ENCODE results near the gene CFAP65. TPM values are rescaled to one million over a fixed set of nuclear protein-coding genes. Genes with fewer than 3 reads are reported as not detected.

Gene CFAP65
- total and polyA plus RNA-seq, 2 of the 13 experiments (the other 11 are each of a cell fraction or from before 2014, with no cell fraction given) = 0.05 TPM; not detected in 1

DNA sequence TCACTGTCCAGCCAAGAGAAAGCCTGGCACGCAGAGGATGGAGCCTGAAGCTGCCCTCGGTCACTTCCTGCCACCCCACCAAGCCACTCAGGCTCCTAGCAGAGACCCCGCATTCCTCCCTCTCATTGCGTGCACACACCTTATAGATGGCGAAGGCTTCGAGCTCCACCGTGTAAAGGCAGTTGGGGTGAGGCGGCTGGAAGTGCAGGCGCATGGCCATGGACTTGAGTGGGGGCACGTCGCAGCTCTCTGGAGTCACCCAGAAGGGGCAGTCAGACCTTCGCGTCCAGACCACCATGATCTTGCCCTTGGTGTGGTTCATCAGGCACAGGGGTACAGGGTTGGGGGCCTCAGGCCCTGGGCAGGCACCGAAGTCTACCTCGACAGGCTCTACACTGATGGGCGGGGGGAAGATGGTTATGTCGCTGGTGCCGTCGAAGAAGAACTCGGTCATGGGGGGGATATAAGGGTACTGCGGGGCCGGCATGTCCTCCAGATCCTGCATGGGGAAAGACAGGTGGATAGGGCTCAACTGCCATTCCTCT is 13.7 kb downstream of the CFAP65 start:
- intact Hi-C loops (cut with micrococcal nuclease; ENCODE audit: unreplicated experiment) = loop anchor here (2.0 kb wide), 1 partner anchor 25 kb away; no protein-coding TSS in a partner anchor
- no peak overlapping the region for H3K4me2 ChIP-seq (ENCODE audit: low read depth, low read length)
- H4K20me1 ChIP-seq (ENCODE audit: insufficient read depth, low read length) = peaks cover 17% of the 10 kb centered on the region; the same call in 1 of the 2 replicates
- BruUV-seq (replicated peaks) = no TSS peak
- ChIA-PET POLR2A (no interaction called here), CTCF (ENCODE audit: low intra/inter-chr PET ratio, low total read pairs) (interaction anchor here (1.2 kb wide), 1 partner anchor 127 kb away, joined by 4 read pairs; no protein-coding TSS in a partner anchor)
- TF ChIP-seq ZNF337 (CRISPR knock-in tag; IDR thresholded peaks at IDR 0.05; ENCODE audit: borderline replicate concordance, low read depth) = no peak
- no peak for TF ChIP-seq ZNF704 (CRISPR knock-in tag; IDR thresholded peaks at IDR 0.05; ENCODE audit: borderline replicate concordance)
- TF ChIP-seq BRD4 (CRISPR knock-in tag; IDR thresholded peaks at IDR 0.05) = no peak
- TF ChIP-seq JDP2 (CRISPR knock-in tag; IDR thresholded peaks at IDR 0.05; ENCODE audit: borderline replicate concordance) = no peak
- TF ChIP-seq KLF13 (CRISPR knock-in tag; IDR thresholded peaks at IDR 0.05) = no peak
- TF ChIP-seq ARNTL (CRISPR knock-in tag; IDR thresholded peaks at IDR 0.05) = no peak
- TF ChIP-seq ZNF234 (CRISPR knock-in tag; conservative IDR thresholded peaks at IDR 0.05) = no peak
- TF ChIP-seq ELF3 (CRISPR knock-in tag; IDR thresholded peaks at IDR 0.05) = no peak
- no peak for TF ChIP-seq PAX8 (CRISPR knock-in tag; IDR thresholded peaks at IDR 0.05; ENCODE audit: borderline replicate concordance)
- no peak for TF ChIP-seq SOX6 (IDR thresholded peaks at IDR 0.05)
- no peak for TF ChIP-seq SOX6 (CRISPR knock-in tag; IDR thresholded peaks at IDR 0.05)
- no peak for TF ChIP-seq ZSCAN21 (CRISPR knock-in tag; IDR thresholded peaks at IDR 0.05; ENCODE audit: borderline replicate concordance)
- no peak overlapping the region for H2AFZ ChIP-seq (ENCODE audit: low read length)
- 22% methylated on average over 16 of the region's 22 CpGs for WGBS (ENCODE audit: low lambda C conversion rate)
- no peaks in the 10 kb centered on the region for H3K4me1 ChIP-seq (ENCODE audit: insufficient read depth, low read length)
- no peak overlapping the region for H3K4me3 ChIP-seq (replicated peaks in 1 of 3; ENCODE audit: insufficient read depth in 1 of 3, low read depth in 2 of 3, low read length in 3 of 3)
- no peak for FAIRE-seq
- H3K79me2 ChIP-seq (ENCODE audit: insufficient read depth, low read length) = no peaks in the 10 kb centered on the region
- no peaks in the 10 kb centered on the region for H3K9me3 ChIP-seq (ENCODE audit: low read length)
- no peak for DNase-seq (ENCODE audit: low spot score)
- peaks cover 27 to 95% of the 10 kb centered on the region in 2 experiments for H3K27me3 ChIP-seq (ENCODE audit: control insufficient read depth in 1 of 2, insufficient read depth in 2 of 2, low read length in 2 of 2)
- in situ Hi-C loops (cut with HindIII; ENCODE audit: extremely low pct_ligation_motif_present, low pct_unique_long_range_greater_than_20kb) = no loop called here
- no peaks in the 10 kb centered on the region for H3K36me3 ChIP-seq (replicated peaks in 1 of 2; ENCODE audit: control insufficient read depth in 1 of 2, insufficient read depth in 2 of 2, low read length in 2 of 2)
- ATAC-seq = no peak
- H3K27ac ChIP-seq (ENCODE audit: extremely low read length, insufficient read depth, low read length) = no peak overlapping the region
- H3K9ac ChIP-seq (ENCODE audit: insufficient read depth, low read depth, low read length) = no peak overlapping the region

Measured in HepG2 (cell line).